IMR-90 (cell line): Measurements from ENCODE around the gene CD82.

Experiments
- MAFK ChIP-seq: IDR thresholded peaks from 2 replicates; pipeline ENCODE4 v1.6.1; 2012; ENCODE audit warnings: low read depth, low read length, improper control_type of control experiment
- POLR2A ChIP-seq: IDR thresholded peaks from 2 replicates; pipeline ENCODE4 v1.6.1; 2012; ENCODE audit warnings: mild to moderate bottlenecking, low read depth, low read length
- RAD21 ChIP-seq: IDR thresholded peaks from 2 replicates; pipeline ENCODE4 v1.6.1; 2012; ENCODE audit warnings: low read length, improper control_type of control experiment
- RFX5 ChIP-seq: IDR thresholded peaks from 2 replicates; pipeline ENCODE4 v1.8.0; 2012; ENCODE audit warnings: low read depth, mild to moderate bottlenecking, low read length, moderate library complexity
- TF ChIP-seq, protein P1 (sequence below): conservative IDR thresholded peaks from 2 replicates; pipeline ENCODE4 v1.5.1; 2012; ENCODE audit warnings: mild to moderate bottlenecking, low read depth, low read length, improper control_type of control experiment
- TF ChIP-seq, protein P2 (sequence below): fragments of 150-350 bp; IDR thresholded peaks from 2 replicates; pipeline ENCODE4 v1.6.1; 2017; ENCODE audit warnings: mild to moderate bottlenecking, antibody characterized with exemption, low read length, low read depth

DNA sequence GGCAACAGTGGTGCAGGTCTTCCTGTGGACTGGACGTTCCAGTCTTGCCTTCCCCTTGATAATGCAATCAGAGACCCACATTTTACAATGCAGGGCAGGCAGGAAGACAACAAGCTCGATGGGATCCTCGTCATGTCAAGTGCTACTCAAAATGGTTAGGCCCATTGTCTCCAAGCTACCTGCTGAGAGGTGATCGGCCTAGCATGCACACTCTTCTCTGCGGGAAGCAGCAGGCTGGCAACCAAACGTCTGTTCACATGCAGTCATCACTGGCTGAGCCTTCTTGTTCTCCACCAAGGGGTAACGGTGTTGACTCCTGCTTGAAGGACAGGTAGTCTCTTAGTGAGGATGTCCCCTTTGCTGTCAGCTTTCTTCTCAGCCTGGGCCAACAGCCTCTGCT lies 25.5 kb upstream of the CD82 start:
- TF ChIP-seq, protein P1, sequence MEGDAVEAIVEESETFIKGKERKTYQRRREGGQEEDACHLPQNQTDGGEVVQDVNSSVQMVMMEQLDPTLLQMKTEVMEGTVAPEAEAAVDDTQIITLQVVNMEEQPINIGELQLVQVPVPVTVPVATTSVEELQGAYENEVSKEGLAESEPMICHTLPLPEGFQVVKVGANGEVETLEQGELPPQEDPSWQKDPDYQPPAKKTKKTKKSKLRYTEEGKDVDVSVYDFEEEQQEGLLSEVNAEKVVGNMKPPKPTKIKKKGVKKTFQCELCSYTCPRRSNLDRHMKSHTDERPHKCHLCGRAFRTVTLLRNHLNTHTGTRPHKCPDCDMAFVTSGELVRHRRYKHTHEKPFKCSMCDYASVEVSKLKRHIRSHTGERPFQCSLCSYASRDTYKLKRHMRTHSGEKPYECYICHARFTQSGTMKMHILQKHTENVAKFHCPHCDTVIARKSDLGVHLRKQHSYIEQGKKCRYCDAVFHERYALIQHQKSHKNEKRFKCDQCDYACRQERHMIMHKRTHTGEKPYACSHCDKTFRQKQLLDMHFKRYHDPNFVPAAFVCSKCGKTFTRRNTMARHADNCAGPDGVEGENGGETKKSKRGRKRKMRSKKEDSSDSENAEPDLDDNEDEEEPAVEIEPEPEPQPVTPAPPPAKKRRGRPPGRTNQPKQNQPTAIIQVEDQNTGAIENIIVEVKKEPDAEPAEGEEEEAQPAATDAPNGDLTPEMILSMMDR: no peak
- TF ChIP-seq, protein P2, sequence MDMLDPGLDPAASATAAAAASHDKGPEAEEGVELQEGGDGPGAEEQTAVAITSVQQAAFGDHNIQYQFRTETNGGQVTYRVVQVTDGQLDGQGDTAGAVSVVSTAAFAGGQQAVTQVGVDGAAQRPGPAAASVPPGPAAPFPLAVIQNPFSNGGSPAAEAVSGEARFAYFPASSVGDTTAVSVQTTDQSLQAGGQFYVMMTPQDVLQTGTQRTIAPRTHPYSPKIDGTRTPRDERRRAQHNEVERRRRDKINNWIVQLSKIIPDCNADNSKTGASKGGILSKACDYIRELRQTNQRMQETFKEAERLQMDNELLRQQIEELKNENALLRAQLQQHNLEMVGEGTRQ: no peak
- TF ChIP-seq POLR2A: no peak
- no peak for TF ChIP-seq MAFK
- no peak for TF ChIP-seq RAD21
- no peak for TF ChIP-seq RFX5
